Measurements from ENCODE around the gene AKIRIN2. TPM values are rescaled to one million over a fixed set of nuclear protein-coding genes. Genes with fewer than 3 reads are reported as not detected.

Gene AKIRIN2
- total and polyA plus RNA-seq, 2 of the 13 experiments (the other 11 are each of a cell fraction or from before 2014, with no cell fraction given): 15.6 to 23.4 TPM

DNA sequence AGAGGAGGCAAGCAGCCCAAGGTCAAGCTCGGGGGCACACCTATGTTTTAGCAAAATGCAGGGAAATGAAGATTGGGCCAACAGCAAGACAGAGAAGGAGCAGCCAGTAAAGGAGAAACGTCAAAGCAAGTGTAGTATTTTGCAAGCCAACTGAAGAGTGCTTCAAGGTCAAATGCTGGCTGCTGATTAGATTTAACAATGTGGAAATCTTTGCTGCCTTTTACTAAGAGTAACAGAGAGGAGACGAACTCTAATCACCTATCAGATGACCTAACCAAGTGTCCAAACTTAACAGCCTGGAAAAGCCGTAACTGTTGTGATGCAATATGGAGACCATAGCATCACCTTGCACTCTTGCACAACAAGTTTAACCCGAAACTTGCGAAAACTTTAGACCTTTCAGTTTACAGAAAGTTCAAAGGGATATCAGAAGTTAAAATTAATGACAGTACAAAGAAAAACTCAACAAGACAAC lies 30.4 kb downstream of the AKIRIN2 start (continued):
- TF ChIP-seq NFKBIZ (CRISPR knock-in tag; IDR thresholded peaks at IDR 0.05): peak; percentile 98
- TF ChIP-seq KLF12 (CRISPR knock-in tag; IDR thresholded peaks at IDR 0.05; ENCODE audit: borderline replicate concordance): no peak
- no peak for TF ChIP-seq EEA1 (CRISPR knock-in tag; IDR thresholded peaks at IDR 0.05; ENCODE audit: borderline replicate concordance)
- peak; percentile 90; the same call in 1 of the 2 replicates for TF ChIP-seq ZFP1 (CRISPR knock-in tag; IDR thresholded peaks at IDR 0.05)
- peak; percentile 91 for TF ChIP-seq MBD4 (IDR thresholded peaks at IDR 0.05; ENCODE audit: borderline replicate concordance, low read length)
- TF ChIP-seq ZNF569 (CRISPR knock-in tag; IDR thresholded peaks at IDR 0.05; ENCODE audit: borderline replicate concordance): no peak
- peak; percentile 52; the same call in 1 of the 2 replicates for TF ChIP-seq ARNT2 (CRISPR knock-in tag; IDR thresholded peaks at IDR 0.05; ENCODE audit: low read depth)
- TF ChIP-seq ZNF652 (CRISPR knock-in tag; IDR thresholded peaks at IDR 0.05; ENCODE audit: borderline replicate concordance, low read depth): peak; percentile 89
- 0 out of 2 replicates have a peak, but pooled peaks have one; percentile 27 for TF ChIP-seq ZNF691 (CRISPR knock-in tag; IDR thresholded peaks at IDR 0.05; ENCODE audit: borderline replicate concordance, low read depth)
- no peak for TF ChIP-seq ZNF121 (CRISPR knock-in tag; IDR thresholded peaks at IDR 0.05)
- TF ChIP-seq TAF15 (IDR thresholded peaks at IDR 0.05; ENCODE audit: low read depth, low read length, poor library complexity, severe bottlenecking): no peak
- TF ChIP-seq ZNF446 (CRISPR knock-in tag; IDR thresholded peaks at IDR 0.05): no peak
- TF ChIP-seq, protein P1, sequence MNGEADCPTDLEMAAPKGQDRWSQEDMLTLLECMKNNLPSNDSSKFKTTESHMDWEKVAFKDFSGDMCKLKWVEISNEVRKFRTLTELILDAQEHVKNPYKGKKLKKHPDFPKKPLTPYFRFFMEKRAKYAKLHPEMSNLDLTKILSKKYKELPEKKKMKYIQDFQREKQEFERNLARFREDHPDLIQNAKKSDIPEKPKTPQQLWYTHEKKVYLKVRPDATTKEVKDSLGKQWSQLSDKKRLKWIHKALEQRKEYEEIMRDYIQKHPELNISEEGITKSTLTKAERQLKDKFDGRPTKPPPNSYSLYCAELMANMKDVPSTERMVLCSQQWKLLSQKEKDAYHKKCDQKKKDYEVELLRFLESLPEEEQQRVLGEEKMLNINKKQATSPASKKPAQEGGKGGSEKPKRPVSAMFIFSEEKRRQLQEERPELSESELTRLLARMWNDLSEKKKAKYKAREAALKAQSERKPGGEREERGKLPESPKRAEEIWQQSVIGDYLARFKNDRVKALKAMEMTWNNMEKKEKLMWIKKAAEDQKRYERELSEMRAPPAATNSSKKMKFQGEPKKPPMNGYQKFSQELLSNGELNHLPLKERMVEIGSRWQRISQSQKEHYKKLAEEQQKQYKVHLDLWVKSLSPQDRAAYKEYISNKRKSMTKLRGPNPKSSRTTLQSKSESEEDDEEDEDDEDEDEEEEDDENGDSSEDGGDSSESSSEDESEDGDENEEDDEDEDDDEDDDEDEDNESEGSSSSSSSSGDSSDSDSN (CRISPR knock-in tag; IDR thresholded peaks at IDR 0.05): no peak; the same call in 1 of the 2 replicates
- TF ChIP-seq ZNF432 (CRISPR knock-in tag; IDR thresholded peaks at IDR 0.05; ENCODE audit: borderline replicate concordance): no peak
- TF ChIP-seq CCAR2 (optimal IDR thresholded peaks at IDR 0.05; ENCODE audit: low read depth, low read length): no peak
- TF ChIP-seq, protein P2, sequence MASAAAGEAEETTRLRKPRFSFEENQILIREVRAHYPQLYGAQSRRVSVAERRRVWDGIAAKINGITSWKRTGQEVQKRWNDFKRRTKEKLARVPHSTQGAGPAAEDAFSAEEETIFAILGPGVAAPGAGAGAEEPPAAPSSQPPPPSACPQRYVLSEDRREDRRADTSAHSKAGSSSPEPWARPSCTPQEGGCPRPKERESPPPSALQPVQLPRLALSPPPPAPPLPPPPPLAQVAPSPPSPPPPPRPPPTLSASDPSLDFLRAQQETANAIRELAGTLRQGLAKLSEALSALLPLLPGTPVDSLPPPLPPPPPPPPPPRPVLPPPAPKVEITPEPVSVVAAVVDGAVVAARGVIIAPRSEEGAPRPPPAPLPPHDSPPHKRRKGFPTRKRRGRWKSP (CRISPR knock-in tag; IDR thresholded peaks at IDR 0.05): peak; percentile 68; the same call in 1 of the 2 replicates
- TF ChIP-seq ZNF543 (CRISPR knock-in tag; IDR thresholded peaks at IDR 0.05): 0 out of 2 replicates have a peak, but pooled peaks have one; percentile 27
- peak; percentile 99 for TF ChIP-seq TARDBP (CRISPR knock-in tag; IDR thresholded peaks at IDR 0.05)
- no peak for TF ChIP-seq HNRNPH1 (optimal IDR thresholded peaks at IDR 0.05; ENCODE audit: low read depth, low read length)
- TF ChIP-seq ETV5 (CRISPR knock-in tag; IDR thresholded peaks at IDR 0.05; ENCODE audit: borderline replicate concordance): peak; percentile 73; the same call in 1 of the 2 replicates
